ENCODE data around the gene SCN5A.

DNA sequence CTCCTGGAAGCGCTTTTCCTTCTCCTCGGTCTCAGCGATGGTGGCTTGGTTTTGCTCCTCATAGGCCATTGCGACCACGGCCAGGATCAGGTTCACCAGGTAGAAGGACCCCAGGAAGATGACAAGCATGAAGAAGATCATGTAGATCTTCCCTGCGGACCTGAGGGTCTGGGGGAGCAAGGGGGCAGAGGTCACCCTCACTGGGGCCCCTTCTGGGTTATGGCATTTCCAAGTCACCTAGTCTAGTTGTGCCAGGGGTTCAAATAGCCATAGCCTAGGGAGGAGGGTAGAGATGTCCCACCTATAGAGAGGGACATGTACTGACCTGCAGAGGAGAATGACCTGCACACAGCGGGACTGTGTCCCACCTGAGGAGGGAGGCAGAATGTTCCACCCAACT, 43.5 kb downstream of the SCN5A start:
- TF ChIP-seq, protein P1, sequence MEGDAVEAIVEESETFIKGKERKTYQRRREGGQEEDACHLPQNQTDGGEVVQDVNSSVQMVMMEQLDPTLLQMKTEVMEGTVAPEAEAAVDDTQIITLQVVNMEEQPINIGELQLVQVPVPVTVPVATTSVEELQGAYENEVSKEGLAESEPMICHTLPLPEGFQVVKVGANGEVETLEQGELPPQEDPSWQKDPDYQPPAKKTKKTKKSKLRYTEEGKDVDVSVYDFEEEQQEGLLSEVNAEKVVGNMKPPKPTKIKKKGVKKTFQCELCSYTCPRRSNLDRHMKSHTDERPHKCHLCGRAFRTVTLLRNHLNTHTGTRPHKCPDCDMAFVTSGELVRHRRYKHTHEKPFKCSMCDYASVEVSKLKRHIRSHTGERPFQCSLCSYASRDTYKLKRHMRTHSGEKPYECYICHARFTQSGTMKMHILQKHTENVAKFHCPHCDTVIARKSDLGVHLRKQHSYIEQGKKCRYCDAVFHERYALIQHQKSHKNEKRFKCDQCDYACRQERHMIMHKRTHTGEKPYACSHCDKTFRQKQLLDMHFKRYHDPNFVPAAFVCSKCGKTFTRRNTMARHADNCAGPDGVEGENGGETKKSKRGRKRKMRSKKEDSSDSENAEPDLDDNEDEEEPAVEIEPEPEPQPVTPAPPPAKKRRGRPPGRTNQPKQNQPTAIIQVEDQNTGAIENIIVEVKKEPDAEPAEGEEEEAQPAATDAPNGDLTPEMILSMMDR (IDR thresholded peaks at IDR 0.05; ENCODE audit: low read depth, low read length) = no peak
- TF ChIP-seq EZH2phosphoT487 (IDR thresholded peaks at IDR 0.05; ENCODE audit: low read depth) = no peak

All from OCI-LY3 (cell line).